ENCODE results near the gene SCARF2.

- no peak for TF ChIP-seq CTCF (IDR thresholded peaks at IDR 0.05)
- no peak for TF ChIP-seq POLR2AphosphoS5 (IDR thresholded peaks at IDR 0.05)
- no peak for TF ChIP-seq POLR2A (IDR thresholded peaks at IDR 0.05)
Measured at GRCh38 chr22:20427104-20427944, 10.3 kb downstream of the SCARF2 start.

All from suprapubic skin (tissue), 4 donors.